Uterus (tissue), 4 donors: Measurements from ENCODE around the gene HIVEP2. TPM values are rescaled to one million over a fixed set of nuclear protein-coding genes. Genes with fewer than 3 reads are reported as not detected.

ENCODE experiments used
- DNase-seq, 2 donors: peaks; one replicate each; pipeline ENCODE4 v3.0.0-alpha.2; 2019 to 2020
- H3K27ac ChIP-seq, 2 donors: fragments of 200-600 bp; sonication (generic); 1 replicate in 1 of 2; 2 replicates in 1 of 2; pipeline ENCODE4 v1.5.1; 2016 to 2018
- H3K27me3 ChIP-seq, 2 donors: fragments of 200-600 bp; sonication (generic); one replicate each; pipeline ENCODE4 v1.5.1; 2018 to 2019; ENCODE audit warnings: control low read depth in 1 of 2
- H3K36me3 ChIP-seq, 2 donors: fragments of 200-600 bp; sonication (generic); one replicate each; pipeline ENCODE4 v1.5.1; 2019; ENCODE audit warnings: control low read depth in 1 of 2
- H3K4me1 ChIP-seq, 2 donors: fragments of 200-600 bp; sonication (generic); one replicate each; pipeline ENCODE4 v1.5.1; 2018 to 2019; ENCODE audit warnings: control low read depth in 1 of 2
- H3K4me3 ChIP-seq, 2 donors: fragments of 200-600 bp; sonication (generic); 1 replicate in 1 of 2; 2 replicates in 1 of 2; pipeline ENCODE4 v1.5.1; 2018 to 2019; ENCODE audit warnings: mild to moderate bottlenecking in 1 of 2
- H3K9me3 ChIP-seq, 2 donors: fragments of 200-600 bp; sonication (generic); one replicate each; pipeline ENCODE4 v1.5.1; 2019; ENCODE audit warnings: control low read depth in 1 of 2
- POLR2A ChIP-seq, 2 donors: fragments of 450-650 bp; IDR thresholded peaks; one replicate each; pipeline ENCODE4 v1.6.1; 2016; ENCODE audit warnings: antibody characterized with exemption in 2 of 2, mild to moderate bottlenecking in 1 of 2, moderate library complexity in 1 of 2
- intact Hi-C: fragments of 100-400 bp; cut with DNase I; formaldehyde crosslinking; loops from one replicate; pipeline ENCODE4 v1.15.1; 2023; ENCODE audit warnings: low total_unique reads
- total RNA-seq, 4 donors: library from RNA; depleted of rRNA in 3 of 4; stranded (reverse); fragments of >200 nt in 3 of 4; gene quantifications; one replicate each; pipeline versions ENCODE4 v1.1.0 to v1.2.4, GENCODE V29; 2014 to 2023
- TF ChIP-seq, protein P1 (sequence below), 4 experiments: fragments of 200-600 bp in 2 of 4; fragments of 450-650 bp in 2 of 4; sonication (generic) in 2 of 4; IDR thresholded peaks; one replicate each; pipeline ENCODE4 v1.5.1; 2016 to 2019; ENCODE audit warnings: antibody characterized with exemption in 4 of 4, mild to moderate bottlenecking in 2 of 4, moderate library complexity in 1 of 4
- donor health status: DM: yes; HTN: yes; CAD: no.

The HIVEP2 gene
- total RNA-seq, 4 donors from 2014 or later: 11.0 to 24.7 (median 19.8) TPM

DNA sequence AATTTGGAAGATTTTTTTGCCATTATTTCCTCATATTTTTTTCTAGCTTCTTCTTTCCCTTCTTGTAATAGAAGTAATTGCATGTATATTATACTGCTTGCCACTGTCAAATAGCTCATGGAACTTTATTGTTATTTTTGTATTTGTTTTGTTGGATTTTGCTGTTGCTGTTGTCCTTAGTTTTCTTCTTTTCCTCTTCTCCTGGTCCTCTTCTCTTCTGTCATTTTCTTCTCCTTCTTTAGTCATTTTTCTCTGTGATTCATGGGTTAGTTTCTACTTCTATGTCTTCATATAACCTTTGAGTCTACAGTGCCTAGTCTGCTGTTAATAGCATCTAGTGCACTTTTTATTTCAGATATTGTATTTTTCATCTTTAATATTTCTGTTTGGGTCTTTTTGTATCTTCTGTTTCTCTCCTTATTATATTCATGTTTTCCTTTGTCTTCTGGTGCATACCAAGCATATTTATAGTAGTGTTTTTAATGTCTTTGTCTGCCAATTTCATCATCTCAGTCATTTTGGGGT, 226.2 kb downstream of the HIVEP2 start:
- Histone ChIP-seq H3K9me3 (no peaks in the 10 kb centered on the region), H3K27ac (no peak overlapping the region), H3K27me3 (no peaks in the 10 kb centered on the region), H3K36me3 (no peaks in the 10 kb centered on the region), H3K4me1 (no peaks in the 10 kb centered on the region), H3K4me3 (no peak overlapping the region)
- no peak for TF ChIP-seq POLR2A (IDR thresholded peaks at IDR 0.05)
- TF ChIP-seq, protein P1, sequence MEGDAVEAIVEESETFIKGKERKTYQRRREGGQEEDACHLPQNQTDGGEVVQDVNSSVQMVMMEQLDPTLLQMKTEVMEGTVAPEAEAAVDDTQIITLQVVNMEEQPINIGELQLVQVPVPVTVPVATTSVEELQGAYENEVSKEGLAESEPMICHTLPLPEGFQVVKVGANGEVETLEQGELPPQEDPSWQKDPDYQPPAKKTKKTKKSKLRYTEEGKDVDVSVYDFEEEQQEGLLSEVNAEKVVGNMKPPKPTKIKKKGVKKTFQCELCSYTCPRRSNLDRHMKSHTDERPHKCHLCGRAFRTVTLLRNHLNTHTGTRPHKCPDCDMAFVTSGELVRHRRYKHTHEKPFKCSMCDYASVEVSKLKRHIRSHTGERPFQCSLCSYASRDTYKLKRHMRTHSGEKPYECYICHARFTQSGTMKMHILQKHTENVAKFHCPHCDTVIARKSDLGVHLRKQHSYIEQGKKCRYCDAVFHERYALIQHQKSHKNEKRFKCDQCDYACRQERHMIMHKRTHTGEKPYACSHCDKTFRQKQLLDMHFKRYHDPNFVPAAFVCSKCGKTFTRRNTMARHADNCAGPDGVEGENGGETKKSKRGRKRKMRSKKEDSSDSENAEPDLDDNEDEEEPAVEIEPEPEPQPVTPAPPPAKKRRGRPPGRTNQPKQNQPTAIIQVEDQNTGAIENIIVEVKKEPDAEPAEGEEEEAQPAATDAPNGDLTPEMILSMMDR (IDR thresholded peaks at IDR 0.05): no peak
- intact Hi-C loops: no loop called here
- no peak for DNase-seq

DNA sequence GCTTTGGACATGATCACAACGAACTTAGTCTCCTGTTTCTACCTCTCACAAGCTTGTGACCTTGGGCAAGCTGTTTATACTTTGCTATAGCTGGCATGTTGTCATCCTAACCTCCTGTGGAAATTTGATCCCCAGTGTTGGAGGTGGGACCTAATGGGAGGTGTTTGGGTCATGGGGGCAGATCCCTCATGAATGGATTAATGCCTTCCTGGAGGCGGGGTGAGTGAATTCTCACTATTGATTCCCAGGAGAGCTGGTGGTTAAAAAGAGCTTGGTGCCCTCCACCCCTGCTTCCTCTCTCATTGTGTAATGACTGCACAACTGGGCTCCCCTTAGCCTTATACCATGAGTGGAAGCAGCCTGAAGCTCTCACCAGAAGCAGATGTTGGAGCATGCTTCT, 228.9 kb downstream of the HIVEP2 start:
- no peak overlapping the region for H3K4me3 ChIP-seq
- no peaks in the 10 kb centered on the region for H3K36me3 ChIP-seq
- no peak overlapping the region for H3K27ac ChIP-seq
- H3K9me3 ChIP-seq: no peaks in the 10 kb centered on the region
- intact Hi-C loops: no loop called here
- DNase-seq: no peak
- TF ChIP-seq, protein P1 (IDR thresholded peaks at IDR 0.05): no peak
- no peak for TF ChIP-seq POLR2A (IDR thresholded peaks at IDR 0.05)
- H3K4me1 ChIP-seq: no peaks in the 10 kb centered on the region
- no peaks in the 10 kb centered on the region for H3K27me3 ChIP-seq

DNA sequence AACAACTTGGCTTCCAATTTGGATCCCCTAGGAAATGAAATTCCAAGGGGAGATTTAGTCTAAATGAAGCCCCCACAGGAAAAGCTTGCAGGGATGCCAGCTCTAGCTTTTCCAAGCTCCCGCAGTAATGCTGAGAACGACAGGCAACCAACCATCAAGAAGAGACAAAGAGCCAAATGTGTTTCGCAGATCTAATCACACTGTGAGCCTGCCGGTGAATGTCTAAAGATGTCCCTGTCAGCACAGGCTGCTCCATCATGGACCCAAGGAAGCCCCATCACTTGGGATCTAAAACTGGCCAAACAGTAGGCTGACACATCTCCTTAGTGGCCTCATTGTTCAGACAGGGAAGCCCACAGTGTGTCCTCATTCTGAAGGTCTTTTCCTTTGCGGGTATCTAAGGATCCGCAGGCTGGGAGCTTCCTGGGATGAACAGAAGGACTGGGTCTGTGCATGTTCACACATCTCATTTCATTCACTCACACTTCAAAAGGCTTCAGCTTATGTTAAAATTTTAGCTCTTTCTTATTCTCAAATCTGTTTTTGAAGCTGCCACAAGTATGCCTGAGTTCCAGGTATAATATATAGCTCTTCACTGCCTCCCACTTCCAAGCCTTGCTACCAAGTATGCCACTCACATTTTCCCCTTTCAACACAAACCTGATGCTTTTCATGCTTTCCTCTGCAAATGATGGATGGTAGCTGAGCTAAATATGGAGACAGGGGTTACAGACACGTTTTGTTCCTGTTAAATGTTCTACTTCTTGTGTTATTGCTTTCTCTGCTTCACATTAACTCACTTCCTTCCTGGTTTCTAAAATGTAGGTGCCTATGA, 229.8 kb downstream of the HIVEP2 start:
- Histone ChIP-seq H3K9me3 (no peaks in the 10 kb centered on the region), H3K36me3 (no peaks in the 10 kb centered on the region), H3K27ac (no peak overlapping the region), H3K4me3 (no peak overlapping the region), H3K27me3 (no peaks in the 10 kb centered on the region), H3K4me1 (no peaks in the 10 kb centered on the region)
- intact Hi-C loops: no loop called here
- DNase-seq: no peak
- TF ChIP-seq, protein P1 (IDR thresholded peaks at IDR 0.05): no peak
- no peak for TF ChIP-seq POLR2A (IDR thresholded peaks at IDR 0.05)

DNA sequence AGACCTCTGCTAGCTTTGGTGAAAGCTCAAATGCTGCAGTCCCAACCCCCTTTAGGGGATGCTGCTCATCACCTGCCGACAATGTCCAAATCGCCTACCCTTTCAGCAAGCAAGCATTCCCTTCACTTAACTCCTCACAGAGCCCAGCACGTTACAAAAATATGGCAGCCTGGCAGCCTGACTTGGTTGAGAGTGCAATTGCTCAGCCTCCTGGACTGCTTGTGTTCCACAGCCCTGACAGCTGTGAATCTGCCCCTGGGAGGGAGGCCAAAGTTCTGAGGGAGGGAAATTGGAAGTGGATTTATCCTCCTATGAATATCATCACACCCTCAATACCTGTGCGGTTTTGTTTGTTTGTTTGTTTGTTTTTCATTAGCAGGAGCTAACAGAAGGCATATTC, 231.0 kb downstream of the HIVEP2 start:
- Histone ChIP-seq H3K27me3 (no peaks in the 10 kb centered on the region), H3K9me3 (no peaks in the 10 kb centered on the region), H3K27ac (no peak overlapping the region), H3K36me3 (no peaks in the 10 kb centered on the region), H3K4me3 (no peak overlapping the region), H3K4me1 (no peaks in the 10 kb centered on the region)
- DNase-seq: no peak
- no peak for TF ChIP-seq POLR2A (IDR thresholded peaks at IDR 0.05)
- TF ChIP-seq, protein P1 (IDR thresholded peaks at IDR 0.05): no peak
- intact Hi-C loops: no loop called here

DNA sequence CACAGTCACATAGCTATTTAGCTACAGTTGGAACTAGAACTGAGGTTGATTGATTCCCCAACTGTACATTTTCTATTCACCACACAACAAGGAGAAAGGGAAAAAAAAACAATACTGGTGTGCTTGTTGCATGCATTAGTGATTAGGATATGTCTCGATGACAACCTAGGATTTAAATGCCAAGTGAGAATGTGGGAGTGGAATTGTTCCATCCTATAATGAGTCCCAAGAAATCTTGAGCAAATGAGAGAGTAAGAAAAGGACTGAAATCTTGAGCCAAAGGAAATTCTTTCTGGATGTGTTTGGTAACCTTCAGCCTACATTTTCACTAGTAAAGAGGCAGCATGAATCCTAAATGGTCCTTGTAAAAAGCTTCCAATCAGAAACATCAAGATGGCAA, 232.7 kb downstream of the HIVEP2 start:
- DNase-seq: no peak
- TF ChIP-seq, protein P1 (IDR thresholded peaks at IDR 0.05): no peak
- TF ChIP-seq POLR2A (IDR thresholded peaks at IDR 0.05): no peak
- Histone ChIP-seq H3K27me3 (no peaks in the 10 kb centered on the region), H3K27ac (no peak overlapping the region), H3K9me3 (no peaks in the 10 kb centered on the region), H3K4me1 (no peaks in the 10 kb centered on the region), H3K36me3 (no peaks in the 10 kb centered on the region), H3K4me3 (no peak overlapping the region)
- intact Hi-C loops: no loop called here
